ENCODE results near the gene SEMA6D.

GRCh38 chr15:47711655-47712054, 5.7 kb upstream of the SEMA6D start:
- TF ChIP-seq POLR2A (IDR thresholded peaks at IDR 0.05; ENCODE audit: low read depth, low read length) (no peak), POLR2AphosphoS5 (IDR thresholded peaks at IDR 0.05; ENCODE audit: low read depth, low read length) (no peak)

Measured in GM12891 (cell line).